Astrocyte of the hippocampus (primary cell): ENCODE data around the gene WNT11.
A peak's percentile ranks its signal among the peaks of the same experiment; 100 is the strongest.

Source experiments
- DNase-seq: peaks from one replicate; pipeline ENCODE4 v3.0.0; 2011; ENCODE audit warnings: low read depth, low spot score

The WNT11 gene

GRCh38 chr11:76176463-76176862 is 29.8 kb downstream of the WNT11 start:
- no peak for DNase-seq

GRCh38 chr11:76175783-76176182 is 30.5 kb downstream of the WNT11 start:
- DNase-seq, result no peak

- DNase-seq, result no peak
These were observed 32.0 kb downstream of the WNT11 start for GRCh38 chr11:76174330-76174729.

GRCh38 chr11:76173663-76174062 is 32.6 kb downstream of the WNT11 start:
- DNase-seq, result no peak

GRCh38 chr11:76172583-76172982 is 33.7 kb downstream of the WNT11 start:
- peak; percentile 24 for DNase-seq

- no peak for DNase-seq
These were observed 35.8 kb downstream of the WNT11 start for GRCh38 chr11:76170468-76170867.

- no peak for DNase-seq
These were observed 36.8 kb downstream of the WNT11 start for GRCh38 chr11:76169473-76169896.

- DNase-seq, result no peak
These were observed 38.7 kb downstream of the WNT11 start for GRCh38 chr11:76167590-76167989.

- peak; percentile 61 for DNase-seq
These were observed 40.0 kb downstream of the WNT11 start for GRCh38 chr11:76166314-76166713.

- DNase-seq, result no peak
These were observed 41.2 kb downstream of the WNT11 start for GRCh38 chr11:76164861-76165751.

- DNase-seq, result no peak
These were observed 42.2 kb downstream of the WNT11 start for GRCh38 chr11:76164081-76164480.

GRCh38 chr11:76163289-76163880 is 42.9 kb downstream of the WNT11 start:
- DNase-seq, result no peak

GRCh38 chr11:76162336-76163288 is 43.7 kb downstream of the WNT11 start:
- no peak for DNase-seq

GRCh38 chr11:76161261-76161961 is 44.9 kb downstream of the WNT11 start:
- peak; percentile 57 for DNase-seq

- no peak for DNase-seq
These were observed 45.4 kb downstream of the WNT11 start for GRCh38 chr11:76160856-76161255.

GRCh38 chr11:76159983-76160661 is 46.2 kb downstream of the WNT11 start:
- DNase-seq, result no peak

- no peak for DNase-seq
These were observed 46.9 kb downstream of the WNT11 start for GRCh38 chr11:76159303-76159937.

GRCh38 chr11:76158394-76159302 is 47.7 kb downstream of the WNT11 start:
- DNase-seq, result no peak

- no peak for DNase-seq
These were observed 48.4 kb downstream of the WNT11 start for GRCh38 chr11:76157891-76158290.
